Measurements from ENCODE around the gene PLBD1. TPM values are rescaled to one million over a fixed set of nuclear protein-coding genes. Genes with fewer than 3 reads are reported as not detected.

The PLBD1 gene
- polyA plus RNA-seq, 1 of the 3 experiments (the other 2 are of a cell fraction): 0.10 TPM

GRCh38 chr12:14532152-14532551 is 35.5 kb downstream of the PLBD1 start:
- no peaks in the 10 kb centered on the region for H4K20me1 ChIP-seq (ENCODE audit: insufficient read depth)
- 0% methylated on average over 4 of the region's 10 CpGs for WGBS (ENCODE audit: low lambda C conversion rate)
- no peaks in the 10 kb centered on the region for H3K9me2 ChIP-seq
- no peak overlapping the region for H3K4me3 ChIP-seq (ENCODE audit: low read depth in 2 of 2, low read length in 1 of 2)
- CTCF ChIA-PET: no interaction called here
- H3K9ac ChIP-seq: no peak overlapping the region
- no peaks in the 10 kb centered on the region for H3F3A ChIP-seq (replicated peaks; ENCODE audit: insufficient read depth)
- H3K4me2 ChIP-seq: no peak overlapping the region
- no peak for TF ChIP-seq ELF1 (IDR thresholded peaks at IDR 0.05)
- no peaks in the 10 kb centered on the region for H3K27me3 ChIP-seq (ENCODE audit: insufficient read depth)
- no peaks in the 10 kb centered on the region for H3K36me3 ChIP-seq (replicated peaks in 1 of 2; ENCODE audit: control insufficient read depth in 1 of 2, insufficient read depth in 2 of 2, low read length in 1 of 2)
- H2AFZ ChIP-seq (ENCODE audit: low read depth): no peak overlapping the region
- DNase-seq: no peak
- H3K9me3 ChIP-seq: no peaks in the 10 kb centered on the region
- POLR2A ChIA-PET: no interaction called here
- no peak overlapping the region for H3K27ac ChIP-seq (ENCODE audit: low read depth in 2 of 2, low read length in 1 of 2)
- H3K4me1 ChIP-seq (ENCODE audit: control insufficient read depth in 1 of 2, insufficient read depth in 2 of 2, low read depth in 1 of 2, low read length in 1 of 2): no peaks in the 10 kb centered on the region
- no peaks in the 10 kb centered on the region for H3K79me2 ChIP-seq (ENCODE audit: insufficient read depth)

GRCh38 chr12:14525964-14526363 is 41.7 kb downstream of the PLBD1 start:
- Histone ChIP-seq H3K4me1 (ENCODE audit: control insufficient read depth in 1 of 2, insufficient read depth in 2 of 2, low read depth in 1 of 2, low read length in 1 of 2) (no peaks in the 10 kb centered on the region), H3K27me3 (ENCODE audit: insufficient read depth) (no peaks in the 10 kb centered on the region), H4K20me1 (ENCODE audit: insufficient read depth) (no peaks in the 10 kb centered on the region), H3K27ac (ENCODE audit: low read depth in 2 of 2, low read length in 1 of 2) (no peak overlapping the region), H3F3A (replicated peaks; ENCODE audit: insufficient read depth) (no peaks in the 10 kb centered on the region), H3K9ac (no peak overlapping the region), H3K4me2 (no peak overlapping the region), H3K4me3 (ENCODE audit: low read depth in 2 of 2, low read length in 1 of 2) (no peak overlapping the region), H3K9me2 (no peaks in the 10 kb centered on the region), H3K36me3 (replicated peaks in 1 of 2; ENCODE audit: control insufficient read depth in 1 of 2, insufficient read depth in 2 of 2, low read length in 1 of 2) (no peaks in the 10 kb centered on the region), H3K79me2 (ENCODE audit: insufficient read depth) (no peaks in the 10 kb centered on the region), H3K9me3 (peaks cover 15% of the 10 kb centered on the region; the same call in 1 of the 2 replicates), H2AFZ (ENCODE audit: low read depth) (no peak overlapping the region)
- ChIA-PET POLR2A (no interaction called here), CTCF (no interaction called here)
- TF ChIP-seq MAX (IDR thresholded peaks at IDR 0.05; ENCODE audit: low read depth) (no peak), ELF1 (IDR thresholded peaks at IDR 0.05) (no peak), ZBTB33 (IDR thresholded peaks at IDR 0.05; ENCODE audit: borderline replicate concordance, low read depth) (no peak), SIN3A (IDR thresholded peaks at IDR 0.05; ENCODE audit: borderline replicate concordance, low read depth, low read length) (no peak), REST (IDR thresholded peaks at IDR 0.05; ENCODE audit: low read depth, low read length) (no peak), RCOR1 (IDR thresholded peaks at IDR 0.05; ENCODE audit: low read length) (no peak), PBX3 (IDR thresholded peaks at IDR 0.05) (no peak), EZH2phosphoT487 (IDR thresholded peaks at IDR 0.05; ENCODE audit: borderline replicate concordance, low read depth) (no peak), CHD2 (IDR thresholded peaks at IDR 0.05; ENCODE audit: low read length, partially characterized antibody) (no peak), IRF3 (IDR thresholded peaks at IDR 0.05; ENCODE audit: low read depth, low read length) (no peak), CTCF (IDR thresholded peaks at IDR 0.05) (no peak), USF1 (IDR thresholded peaks at IDR 0.05; ENCODE audit: borderline replicate concordance, low read depth) (no peak), GABPA (IDR thresholded peaks at IDR 0.05; ENCODE audit: low read depth) (no peak), NFIC (IDR thresholded peaks at IDR 0.05; ENCODE audit: borderline replicate concordance) (no peak), MXI1 (IDR thresholded peaks at IDR 0.05; ENCODE audit: low read depth, low read length) (no peak)
- DNase-seq: no peak
- WGBS (ENCODE audit: low lambda C conversion rate): 21% methylated on average over 2 of the region's 2 CpGs

All from SK-N-SH (cell line).